Measurements from ENCODE around the gene GAS7. TPM values are rescaled to one million over a fixed set of nuclear protein-coding genes. Genes with fewer than 3 reads are reported as not detected.

The GAS7 gene
- total and polyA plus RNA-seq, 8 donors, result 4.1 to 185 (median 30.5) TPM

DNA sequence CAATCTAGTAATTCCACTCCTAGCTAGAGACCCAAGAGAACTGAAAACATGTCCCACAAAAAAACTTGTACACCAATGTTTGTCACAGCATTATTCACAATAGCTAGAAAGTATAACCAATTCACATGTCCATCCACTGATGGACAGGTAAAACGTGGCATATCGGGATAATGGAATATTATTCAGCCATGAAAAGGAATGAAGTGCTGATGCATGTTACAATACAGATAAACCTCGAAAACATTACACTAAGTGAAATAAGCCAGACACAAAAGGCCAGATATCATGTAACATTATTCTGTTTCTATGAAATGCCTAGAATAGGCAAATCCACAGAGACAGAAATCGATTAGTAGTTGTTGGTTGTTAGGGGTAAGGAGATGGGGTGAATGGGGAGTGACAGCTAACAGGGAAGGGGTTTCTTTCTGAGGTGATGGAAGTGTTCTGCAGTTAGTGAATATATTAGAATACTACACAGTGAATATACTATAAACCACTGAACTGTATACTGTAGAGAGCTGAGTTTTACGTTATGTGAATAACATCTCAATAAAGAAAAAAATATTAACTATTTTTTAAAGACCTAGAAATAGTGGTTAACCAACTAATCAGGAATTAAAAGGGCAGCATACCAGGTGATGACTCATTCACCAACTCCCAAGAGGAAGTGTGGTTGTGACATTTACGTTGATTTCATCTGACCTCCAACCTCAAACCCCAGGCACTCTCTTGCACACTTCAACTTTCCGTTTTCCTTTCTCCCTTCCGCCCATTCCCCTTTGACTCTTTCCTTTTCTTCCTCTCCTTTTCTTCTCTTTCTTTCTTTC lies 48.6 kb downstream of the GAS7 start:
- peaks cover 0 to 15% (median 3%) of the 10 kb centered on the region in 4 donors for H3K4me1 ChIP-seq
- H3K36me3 ChIP-seq, result no peaks in the 10 kb centered on the region
- no peak overlapping the region for H3K4me3 ChIP-seq
- peak overlapping the region in 2 of 5 donors; percentile 26 to 44 for H3K27ac ChIP-seq
- intact Hi-C loops (cut with DNase I; ENCODE audit: low total_unique reads), result no loop called here
- WGBS, 5 donors, result 58 to 60% (median 59%) methylated on average over 8 of the region's 8 CpGs
- no peak for TF ChIP-seq EP300 (IDR thresholded peaks at IDR 0.05)
- TF ChIP-seq POLR2AphosphoS5 (IDR thresholded peaks at IDR 0.05), result peak in 2 of 3 donors; percentile 31 to 54
- H3K9me3 ChIP-seq, result no peaks in the 10 kb centered on the region
- no peaks in the 10 kb centered on the region for H3K27me3 ChIP-seq
- peak in 1 of 2 donors; percentile 58 for DNase-seq

DNA sequence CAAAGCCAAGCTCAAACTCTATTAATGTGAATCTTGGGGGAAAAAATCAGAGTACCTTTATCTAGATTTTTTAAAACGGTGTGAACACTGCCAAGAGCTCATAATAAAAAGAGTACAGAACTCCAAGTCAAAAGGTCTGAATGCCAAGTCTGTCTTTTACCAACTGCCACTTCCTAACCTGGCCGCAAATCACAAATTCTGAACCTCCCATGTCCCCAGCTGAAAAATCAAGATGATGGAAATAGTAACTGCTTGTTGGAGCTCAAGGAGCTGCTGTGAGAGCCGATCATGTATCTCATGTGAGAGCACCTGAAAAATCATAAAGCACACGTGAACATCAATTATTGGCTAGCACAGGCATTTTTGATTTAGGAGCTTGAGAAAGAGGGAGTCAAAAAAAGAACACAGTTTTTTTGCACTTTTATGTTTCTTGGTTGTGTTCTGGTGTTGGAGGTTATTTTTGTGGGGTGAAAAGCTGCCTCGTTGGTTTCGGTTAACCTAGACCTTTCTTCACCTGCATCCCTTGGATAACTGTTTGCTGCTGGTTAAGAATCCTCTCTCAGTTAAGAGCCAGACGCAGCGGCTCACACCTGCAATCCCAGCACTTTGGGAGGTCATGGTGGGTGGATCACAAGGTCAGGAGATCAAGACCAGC lies 50.5 kb downstream of the GAS7 start:
- Histone ChIP-seq H3K4me3 (no peak overlapping the region), H3K36me3 (no peaks in the 10 kb centered on the region), H3K9me3 (no peaks in the 10 kb centered on the region), H3K27ac (no peak overlapping the region), H3K27me3 (no peaks in the 10 kb centered on the region), H3K4me1 (peaks cover 0 to 15% (median 3%) of the 10 kb centered on the region in 4 donors)
- intact Hi-C loops (cut with DNase I; ENCODE audit: low total_unique reads), result no loop called here
- WGBS, 5 donors, result 67 to 83% (median 81%) methylated on average over 8 of the region's 8 CpGs
- no peak for TF ChIP-seq POLR2A (IDR thresholded peaks at IDR 0.05)
- no peak for TF ChIP-seq EP300 (IDR thresholded peaks at IDR 0.05)
- TF ChIP-seq, protein P1, sequence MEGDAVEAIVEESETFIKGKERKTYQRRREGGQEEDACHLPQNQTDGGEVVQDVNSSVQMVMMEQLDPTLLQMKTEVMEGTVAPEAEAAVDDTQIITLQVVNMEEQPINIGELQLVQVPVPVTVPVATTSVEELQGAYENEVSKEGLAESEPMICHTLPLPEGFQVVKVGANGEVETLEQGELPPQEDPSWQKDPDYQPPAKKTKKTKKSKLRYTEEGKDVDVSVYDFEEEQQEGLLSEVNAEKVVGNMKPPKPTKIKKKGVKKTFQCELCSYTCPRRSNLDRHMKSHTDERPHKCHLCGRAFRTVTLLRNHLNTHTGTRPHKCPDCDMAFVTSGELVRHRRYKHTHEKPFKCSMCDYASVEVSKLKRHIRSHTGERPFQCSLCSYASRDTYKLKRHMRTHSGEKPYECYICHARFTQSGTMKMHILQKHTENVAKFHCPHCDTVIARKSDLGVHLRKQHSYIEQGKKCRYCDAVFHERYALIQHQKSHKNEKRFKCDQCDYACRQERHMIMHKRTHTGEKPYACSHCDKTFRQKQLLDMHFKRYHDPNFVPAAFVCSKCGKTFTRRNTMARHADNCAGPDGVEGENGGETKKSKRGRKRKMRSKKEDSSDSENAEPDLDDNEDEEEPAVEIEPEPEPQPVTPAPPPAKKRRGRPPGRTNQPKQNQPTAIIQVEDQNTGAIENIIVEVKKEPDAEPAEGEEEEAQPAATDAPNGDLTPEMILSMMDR (IDR thresholded peaks at IDR 0.05), result no peak
- no peak for TF ChIP-seq POLR2AphosphoS5 (IDR thresholded peaks at IDR 0.05)
- no peak for DNase-seq

DNA sequence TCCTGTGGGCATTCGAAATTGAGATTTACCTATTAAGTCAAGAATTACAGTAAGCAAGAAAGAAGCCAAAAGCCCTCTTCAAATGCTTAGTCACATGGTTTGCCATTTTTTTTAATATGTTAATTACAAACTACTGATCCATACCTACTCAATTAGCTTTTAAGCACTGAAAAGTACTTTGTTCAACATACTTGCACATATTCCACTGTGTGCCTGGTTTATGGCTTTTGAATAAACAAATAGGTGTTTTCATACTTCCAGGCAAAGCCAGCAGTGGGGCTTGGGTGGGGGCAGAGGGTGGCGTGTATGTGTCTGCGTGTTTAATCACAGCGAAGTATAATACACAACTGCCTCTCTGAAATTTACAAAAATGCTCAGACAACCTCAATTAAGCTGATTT lies 51.4 kb downstream of the GAS7 start:
- Histone ChIP-seq H3K4me3 (no peak overlapping the region), H3K9me3 (no peaks in the 10 kb centered on the region), H3K27ac (no peak overlapping the region), H3K27me3 (no peaks in the 10 kb centered on the region), H3K36me3 (no peaks in the 10 kb centered on the region), H3K4me1 (peaks cover 0 to 15% (median 3%) of the 10 kb centered on the region in 4 donors)
- WGBS, 5 donors, result 61 to 79% (median 64%) methylated on average over 4 of the region's 4 CpGs
- TF ChIP-seq EP300 (IDR thresholded peaks at IDR 0.05) (no peak), POLR2AphosphoS5 (IDR thresholded peaks at IDR 0.05) (no peak), POLR2A (IDR thresholded peaks at IDR 0.05) (no peak)
- TF ChIP-seq, protein P1 (IDR thresholded peaks at IDR 0.05), result no peak
- DNase-seq, result no peak
- intact Hi-C loops (cut with DNase I; ENCODE audit: low total_unique reads), result no loop called here

DNA sequence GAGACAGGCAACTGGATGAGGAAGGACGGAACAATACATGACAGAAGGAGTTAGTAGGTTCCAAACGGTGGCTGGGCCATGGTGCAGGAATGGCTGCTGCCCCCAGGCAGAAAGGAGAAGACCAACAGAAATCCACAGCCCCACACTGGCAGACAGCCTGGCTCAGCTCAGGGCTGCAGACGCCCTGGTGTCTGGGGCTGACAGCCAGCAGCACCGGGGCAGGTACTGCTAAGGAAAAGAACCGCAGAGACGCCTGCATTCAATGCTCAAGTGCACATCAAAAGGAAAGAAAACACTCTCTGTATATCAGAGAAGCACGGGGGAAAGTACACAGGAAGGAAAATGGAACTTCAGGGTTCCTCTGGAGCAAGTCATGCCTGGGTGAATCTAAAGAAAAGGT lies 53.4 kb downstream of the GAS7 start:
- Histone ChIP-seq H3K27me3 (no peaks in the 10 kb centered on the region), H3K4me3 (no peak overlapping the region), H3K4me1 (peaks cover 0 to 6% (median 0%) of the 10 kb centered on the region in 4 donors), H3K27ac (no peak overlapping the region), H3K36me3 (no peaks in the 10 kb centered on the region), H3K9me3 (no peaks in the 10 kb centered on the region)
- intact Hi-C loops (cut with DNase I; ENCODE audit: low total_unique reads), result no loop called here
- 49 to 59% (median 52%) methylated on average over 7 of the region's 7 CpGs for WGBS, 5 donors
- TF ChIP-seq EP300 (IDR thresholded peaks at IDR 0.05) (no peak), POLR2A (IDR thresholded peaks at IDR 0.05) (no peak), POLR2AphosphoS5 (IDR thresholded peaks at IDR 0.05) (no peak)
- TF ChIP-seq, protein P1 (IDR thresholded peaks at IDR 0.05), result no peak
- DNase-seq, result peak in 1 of 2 donors; percentile 32

Data from stomach (tissue), 9 donors.